ENCODE data around the gene NUTM2A. TPM values are rescaled to one million over a fixed set of nuclear protein-coding genes. Genes with fewer than 3 reads are reported as not detected.
"Not testable (repeated sequence)": the region's sequence is repeated elsewhere in the genome, so short reads cannot be mapped to it uniquely, and the experiment has no call there.

Gene NUTM2A
- total RNA-seq, 1 donor from 2014 or later = 2.9 TPM

DNA sequence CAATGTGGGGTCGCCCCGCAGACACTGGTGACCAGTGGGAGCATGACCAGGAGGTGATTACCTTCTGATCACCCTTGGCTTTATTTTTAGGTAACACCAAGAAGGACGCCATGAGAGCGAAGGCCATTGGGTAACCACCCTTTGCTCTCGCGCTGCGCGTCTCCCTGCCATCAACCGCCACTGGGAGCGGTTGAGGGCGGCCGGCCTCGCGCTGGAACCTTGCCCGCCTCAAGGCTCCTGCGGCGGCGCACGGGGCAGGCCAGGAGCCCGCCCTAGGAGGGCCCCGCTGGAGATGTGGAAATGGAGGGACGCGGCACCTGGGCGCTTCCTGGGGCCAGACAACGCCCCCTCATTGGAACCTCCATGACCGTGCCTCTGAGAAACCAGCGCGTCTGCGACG, 2.5 kb upstream of the NUTM2A start:
- H3K27ac ChIP-seq; intact Hi-C loops (cut with DNase I); H3K4me3 ChIP-seq; ATAC-seq; DNase-seq; H3K36me3 ChIP-seq; H3K27me3 ChIP-seq; H3K4me1 ChIP-seq; H3K9me3 ChIP-seq: not testable (repeated sequence)

- H3K4me1 ChIP-seq; ATAC-seq; intact Hi-C loops (cut with DNase I); H3K4me3 ChIP-seq; H3K27ac ChIP-seq; H3K9me3 ChIP-seq; H3K27me3 ChIP-seq; DNase-seq; H3K36me3 ChIP-seq: not testable (repeated sequence)
Measured at GRCh38 chr10:87228247-87228646, 3.0 kb downstream of the NUTM2A start.

- H3K27ac ChIP-seq; H3K27me3 ChIP-seq; ATAC-seq; H3K4me3 ChIP-seq; H3K4me1 ChIP-seq; H3K9me3 ChIP-seq; intact Hi-C loops (cut with DNase I); H3K36me3 ChIP-seq: not testable (repeated sequence)
- peak; percentile 64 for DNase-seq
Measured at GRCh38 chr10:87229211-87229610, 4.0 kb downstream of the NUTM2A start.

- DNase-seq; intact Hi-C loops (cut with DNase I); H3K27ac ChIP-seq; H3K4me3 ChIP-seq; H3K4me1 ChIP-seq; ATAC-seq; H3K36me3 ChIP-seq; H3K9me3 ChIP-seq; H3K27me3 ChIP-seq: not testable (repeated sequence)
Measured at GRCh38 chr10:87234854-87235253, 9.6 kb downstream of the NUTM2A start.

DNA sequence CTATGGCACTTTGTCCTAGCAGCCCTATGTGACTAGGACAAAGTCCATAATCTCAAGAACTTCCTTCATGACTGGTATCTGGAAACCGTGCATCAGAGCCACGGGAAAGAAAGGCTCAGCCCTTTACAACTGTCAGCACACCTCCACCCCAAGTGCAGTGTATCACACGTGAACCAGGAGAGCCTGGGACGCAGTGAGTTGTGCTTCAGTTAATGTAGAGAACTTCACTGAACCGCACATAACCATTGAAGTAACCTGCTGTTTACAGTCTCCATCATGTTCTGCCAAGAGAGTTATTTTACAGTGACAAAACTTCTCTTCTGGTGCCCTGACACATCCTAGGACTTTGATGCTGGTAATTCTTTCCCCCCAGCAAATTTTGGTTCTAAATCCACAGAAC, 12.0 kb downstream of the NUTM2A start:
- H3K9me3 ChIP-seq; H3K4me3 ChIP-seq; ATAC-seq; DNase-seq; H3K4me1 ChIP-seq; H3K27ac ChIP-seq; intact Hi-C loops (cut with DNase I); H3K27me3 ChIP-seq; H3K36me3 ChIP-seq: not testable (repeated sequence)

- H3K27me3 ChIP-seq; H3K4me3 ChIP-seq; DNase-seq; H3K27ac ChIP-seq; H3K9me3 ChIP-seq; H3K36me3 ChIP-seq; intact Hi-C loops (cut with DNase I); ATAC-seq; H3K4me1 ChIP-seq: not testable (repeated sequence)
Measured at GRCh38 chr10:87239346-87239808, 14.1 kb downstream of the NUTM2A start.

DNA sequence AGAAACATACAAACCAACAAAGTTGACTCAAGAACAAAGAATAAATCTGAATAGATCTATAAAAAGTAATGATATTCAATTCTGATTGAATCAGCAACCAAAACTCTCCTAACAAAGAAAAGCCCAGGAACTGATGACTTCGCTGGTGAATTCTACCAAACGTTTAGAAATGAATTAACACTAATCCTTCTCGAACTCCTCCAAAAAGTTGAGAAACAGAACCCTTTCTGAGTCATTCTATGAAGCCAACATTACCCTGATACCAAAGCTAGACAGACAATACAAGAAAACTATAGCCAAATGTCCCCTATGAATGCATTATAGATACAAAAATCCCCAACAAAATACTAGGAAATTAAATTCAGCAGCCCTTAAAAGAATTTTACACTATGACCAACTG, 16.9 kb downstream of the NUTM2A start:
- H3K36me3 ChIP-seq; H3K9me3 ChIP-seq; ATAC-seq; DNase-seq; H3K27me3 ChIP-seq; H3K27ac ChIP-seq; H3K4me1 ChIP-seq; intact Hi-C loops (cut with DNase I); H3K4me3 ChIP-seq: not testable (repeated sequence)

DNA sequence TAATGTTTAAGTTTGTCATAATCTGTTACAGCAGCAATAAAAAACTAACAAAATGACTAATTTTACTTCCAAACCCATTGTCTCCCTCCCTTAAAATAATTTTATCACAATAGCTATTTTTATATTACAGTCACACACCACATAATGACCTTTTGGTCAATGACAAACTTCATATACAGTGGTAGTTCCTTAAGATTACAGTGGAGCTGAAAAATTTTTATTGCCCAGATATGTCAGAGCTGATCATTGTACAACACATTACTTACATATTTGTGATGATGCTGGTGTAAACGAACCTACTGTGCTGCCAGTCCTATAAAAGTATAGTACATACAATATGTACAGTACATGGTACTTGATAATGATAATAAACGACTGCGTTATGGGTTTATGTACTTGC, 22.1 kb downstream of the NUTM2A start:
- not testable (repeated sequence) for ATAC-seq

GRCh38 chr10:87248818-87249353, 23.6 kb downstream of the NUTM2A start:
- H3K4me1 ChIP-seq; H3K27me3 ChIP-seq; H3K27ac ChIP-seq; DNase-seq; ATAC-seq; intact Hi-C loops (cut with DNase I); H3K9me3 ChIP-seq; H3K4me3 ChIP-seq; H3K36me3 ChIP-seq: not testable (repeated sequence)

More for the DNA sequence above, 22.1 kb downstream of the NUTM2A start:
- H3K4me1 ChIP-seq; H3K27me3 ChIP-seq; H3K9me3 ChIP-seq; intact Hi-C loops (cut with DNase I); DNase-seq; H3K27ac ChIP-seq; H3K36me3 ChIP-seq; H3K4me3 ChIP-seq: not testable (repeated sequence)

DNA sequence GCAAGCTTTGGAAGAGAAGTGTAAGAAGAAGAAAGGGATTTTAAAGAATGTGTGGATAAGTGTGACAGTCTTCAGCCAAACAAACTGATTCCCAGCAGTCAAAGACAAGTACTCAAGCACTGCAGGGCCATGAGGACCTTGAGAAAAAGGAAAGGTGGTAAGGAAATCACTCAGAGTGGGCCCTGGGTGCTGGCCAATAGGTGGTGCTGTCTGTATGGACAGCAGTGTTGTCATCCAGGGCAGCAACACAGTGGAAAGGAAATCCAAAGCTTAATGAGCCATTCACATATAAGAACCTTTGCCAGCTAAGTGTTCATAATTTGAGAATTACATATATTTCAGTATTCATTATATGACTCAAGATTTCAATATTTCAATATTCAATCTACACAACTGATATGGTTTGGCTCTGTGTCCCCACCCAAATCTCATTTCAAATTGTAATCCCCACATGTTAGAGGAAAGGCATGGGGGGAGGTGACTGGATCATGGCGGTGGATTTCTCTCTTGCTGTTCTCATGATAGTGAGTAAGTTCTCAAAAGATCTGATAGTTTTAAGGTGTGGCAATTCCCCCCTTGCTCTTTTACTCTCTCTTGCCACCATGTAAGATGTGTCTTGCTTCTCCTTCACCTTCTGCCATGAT, 55.6 kb downstream of the NUTM2A start:
- H3K4me1 ChIP-seq; H3K36me3 ChIP-seq; H3K27me3 ChIP-seq; H3K4me3 ChIP-seq; H3K27ac ChIP-seq; DNase-seq; intact Hi-C loops (cut with DNase I); H3K9me3 ChIP-seq: not testable (repeated sequence)
- peak; percentile 67 for ATAC-seq

Other genes with a start within 250 kb of the NUTM2A start
- gene FAM25A, start 205.2 kb upstream of the NUTM2A start, total RNA-seq = not detected
- gene GLUD1, start 130.6 kb upstream of the NUTM2A start, total RNA-seq = 120 TPM
- gene SHLD2, start 130.2 kb upstream of the NUTM2A start, total RNA-seq = 23.7 TPM
- 5.1 TPM for gene NUTM2D, start 132.3 kb downstream of the NUTM2A start, total RNA-seq